ENCODE results near the gene SNX19.
"Not testable (repeated sequence)": the region's sequence is repeated elsewhere in the genome, so short reads cannot be mapped to it uniquely, and the experiment has no call there.

The SNX19 gene, protein sequence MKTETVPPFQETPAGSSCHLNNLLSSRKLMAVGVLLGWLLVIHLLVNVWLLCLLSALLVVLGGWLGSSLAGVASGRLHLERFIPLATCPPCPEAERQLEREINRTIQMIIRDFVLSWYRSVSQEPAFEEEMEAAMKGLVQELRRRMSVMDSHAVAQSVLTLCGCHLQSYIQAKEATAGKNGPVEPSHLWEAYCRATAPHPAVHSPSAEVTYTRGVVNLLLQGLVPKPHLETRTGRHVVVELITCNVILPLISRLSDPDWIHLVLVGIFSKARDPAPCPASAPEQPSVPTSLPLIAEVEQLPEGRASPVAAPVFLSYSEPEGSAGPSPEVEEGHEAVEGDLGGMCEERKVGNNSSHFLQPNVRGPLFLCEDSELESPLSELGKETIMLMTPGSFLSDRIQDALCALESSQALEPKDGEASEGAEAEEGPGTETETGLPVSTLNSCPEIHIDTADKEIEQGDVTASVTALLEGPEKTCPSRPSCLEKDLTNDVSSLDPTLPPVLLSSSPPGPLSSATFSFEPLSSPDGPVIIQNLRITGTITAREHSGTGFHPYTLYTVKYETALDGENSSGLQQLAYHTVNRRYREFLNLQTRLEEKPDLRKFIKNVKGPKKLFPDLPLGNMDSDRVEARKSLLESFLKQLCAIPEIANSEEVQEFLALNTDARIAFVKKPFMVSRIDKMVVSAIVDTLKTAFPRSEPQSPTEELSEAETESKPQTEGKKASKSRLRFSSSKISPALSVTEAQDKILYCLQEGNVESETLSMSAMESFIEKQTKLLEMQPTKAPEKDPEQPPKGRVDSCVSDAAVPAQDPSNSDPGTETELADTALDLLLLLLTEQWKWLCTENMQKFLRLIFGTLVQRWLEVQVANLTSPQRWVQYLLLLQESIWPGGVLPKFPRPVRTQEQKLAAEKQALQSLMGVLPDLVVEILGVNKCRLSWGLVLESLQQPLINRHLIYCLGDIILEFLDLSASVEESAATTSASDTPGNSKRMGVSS

GRCh38 chr11:130916238-130916855, at the start of gene SNX19:
TSS of gene SNX19 (minus strand) at chr11:130916479. CDS start at chr11:130915939, 540 bp downstream.
- DNase-seq: peak; percentile 94

DNA sequence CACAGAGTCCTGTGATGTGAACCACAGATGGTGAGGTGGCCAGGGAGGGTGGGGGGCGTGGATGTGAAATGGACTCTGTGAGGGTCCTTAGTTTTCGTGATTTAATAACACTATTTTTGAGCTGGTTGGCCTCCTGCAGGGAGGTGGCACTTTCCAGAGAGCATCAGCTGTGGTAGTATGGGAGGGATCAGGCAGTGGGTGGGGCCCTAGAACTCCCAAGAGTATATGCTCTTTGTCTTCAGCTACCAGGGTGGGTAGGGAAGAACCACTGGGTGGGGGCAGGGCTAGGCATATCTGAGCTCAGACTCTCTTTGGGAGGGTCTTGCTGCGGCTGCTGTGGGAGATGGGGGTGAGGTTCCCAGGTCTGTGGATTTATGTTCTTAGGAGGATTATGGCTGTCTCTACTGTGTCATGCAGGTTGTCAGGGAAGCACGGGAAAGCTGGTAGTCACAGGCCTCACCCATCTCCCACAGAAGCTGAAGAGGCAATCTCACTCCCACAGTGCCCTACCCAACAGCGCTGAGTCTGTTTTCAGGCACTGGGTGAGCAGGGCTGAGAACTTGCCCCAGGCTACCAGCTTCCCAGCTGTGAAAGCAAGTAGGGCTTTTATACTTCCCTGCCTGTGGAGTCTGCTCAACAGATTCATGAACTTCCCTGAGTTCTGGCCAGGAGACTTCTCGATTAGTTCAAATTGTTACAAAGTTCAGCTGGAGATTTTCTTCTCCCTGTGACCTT, 47.9 kb upstream of the SNX19 start:
- no peak for DNase-seq

DNA sequence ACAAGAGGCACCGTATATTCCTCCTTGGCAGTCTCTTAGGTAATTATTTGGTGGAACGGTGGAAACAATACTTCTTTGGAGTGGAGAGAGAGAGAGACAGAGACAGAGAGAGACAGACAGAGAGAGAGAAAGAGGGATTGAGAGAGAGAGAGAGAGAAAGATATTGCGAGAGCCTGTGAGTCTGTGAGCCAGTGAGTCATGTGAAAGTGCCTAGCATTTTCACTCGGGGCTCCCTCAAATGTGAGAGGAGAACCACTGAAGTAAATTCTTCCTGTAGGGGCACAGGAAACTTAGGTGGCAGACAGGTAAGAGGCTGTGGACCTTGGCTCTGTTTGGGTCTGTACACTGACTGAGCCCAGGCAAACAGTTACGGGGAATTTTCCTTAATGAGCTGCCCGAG, 31.6 kb upstream of the SNX19 start:
- DNase-seq: no peak

- DNase-seq: no peak
Observed at GRCh38 chr11:130947481-130947880, 31.2 kb upstream of the SNX19 start.

- DNase-seq: no peak
Observed at GRCh38 chr11:130947058-130947457, 30.8 kb upstream of the SNX19 start.

GRCh38 chr11:130945896-130946295, 29.6 kb upstream of the SNX19 start:
- no peak for DNase-seq

DNA sequence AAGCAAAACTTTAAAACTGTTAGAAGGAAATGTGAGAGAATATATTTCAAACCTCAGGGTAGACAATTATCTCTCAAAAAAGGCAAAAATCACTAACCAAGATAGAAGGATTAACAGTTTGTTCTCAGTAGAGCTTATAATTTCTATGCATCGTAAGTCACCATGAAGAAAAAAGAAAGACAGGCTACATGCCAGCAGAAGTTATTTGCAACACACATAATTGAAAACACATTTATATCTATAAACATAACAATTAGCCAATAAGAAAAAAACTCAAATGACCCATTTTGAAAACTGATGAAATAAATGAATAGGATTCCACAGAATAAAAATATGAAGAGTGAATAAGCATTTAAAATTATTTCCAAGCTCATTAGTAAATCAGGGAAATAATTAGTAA, 24.4 kb upstream of the SNX19 start:
- no peak for DNase-seq

GRCh38 chr11:130937051-130937450, 20.8 kb upstream of the SNX19 start:
- DNase-seq: no peak

- no peak for DNase-seq
Observed at GRCh38 chr11:130932086-130932712, 15.9 kb upstream of the SNX19 start.

GRCh38 chr11:130924750-130925149, 8.5 kb upstream of the SNX19 start:
- DNase-seq: no peak

- not testable (repeated sequence) for DNase-seq
Observed at GRCh38 chr11:130920612-130921011, 4.3 kb upstream of the SNX19 start.

GRCh38 chr11:130918081-130918480, 1.8 kb upstream of the SNX19 start:
- DNase-seq: no peak

GRCh38 chr11:130916910-130917309, 631 bp upstream of the SNX19 start:
- no peak for DNase-seq

- no peak for DNase-seq
Observed at GRCh38 chr11:130915603-130916237, 559 bp downstream of the SNX19 start.

- DNase-seq: no peak
Observed at GRCh38 chr11:130913268-130913667, 3.0 kb downstream of the SNX19 start.

GRCh38 chr11:130912552-130912951, 3.7 kb downstream of the SNX19 start:
- DNase-seq: no peak

DNA sequence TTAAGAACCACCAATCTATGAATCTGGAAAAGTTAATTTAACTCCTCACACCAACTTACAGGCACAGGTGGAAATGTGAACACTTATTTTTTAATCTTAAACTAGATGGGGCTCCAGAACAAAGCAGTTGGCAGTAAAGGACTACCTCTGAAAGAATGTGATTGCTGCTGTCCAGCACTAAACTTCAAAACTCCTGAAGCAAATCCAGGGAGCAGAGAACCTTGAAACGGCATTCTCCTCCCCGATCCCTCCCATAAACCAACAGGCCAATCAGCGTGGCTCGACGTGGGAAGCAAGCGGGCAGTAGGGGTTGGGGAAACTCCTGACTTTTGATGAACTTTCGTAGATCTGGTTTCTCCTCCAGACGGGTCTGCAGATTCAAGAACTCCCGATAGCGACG, 5.0 kb downstream of the SNX19 start:
- DNase-seq: no peak

GRCh38 chr11:130909650-130910049, 6.6 kb downstream of the SNX19 start:
- DNase-seq: no peak

DNA sequence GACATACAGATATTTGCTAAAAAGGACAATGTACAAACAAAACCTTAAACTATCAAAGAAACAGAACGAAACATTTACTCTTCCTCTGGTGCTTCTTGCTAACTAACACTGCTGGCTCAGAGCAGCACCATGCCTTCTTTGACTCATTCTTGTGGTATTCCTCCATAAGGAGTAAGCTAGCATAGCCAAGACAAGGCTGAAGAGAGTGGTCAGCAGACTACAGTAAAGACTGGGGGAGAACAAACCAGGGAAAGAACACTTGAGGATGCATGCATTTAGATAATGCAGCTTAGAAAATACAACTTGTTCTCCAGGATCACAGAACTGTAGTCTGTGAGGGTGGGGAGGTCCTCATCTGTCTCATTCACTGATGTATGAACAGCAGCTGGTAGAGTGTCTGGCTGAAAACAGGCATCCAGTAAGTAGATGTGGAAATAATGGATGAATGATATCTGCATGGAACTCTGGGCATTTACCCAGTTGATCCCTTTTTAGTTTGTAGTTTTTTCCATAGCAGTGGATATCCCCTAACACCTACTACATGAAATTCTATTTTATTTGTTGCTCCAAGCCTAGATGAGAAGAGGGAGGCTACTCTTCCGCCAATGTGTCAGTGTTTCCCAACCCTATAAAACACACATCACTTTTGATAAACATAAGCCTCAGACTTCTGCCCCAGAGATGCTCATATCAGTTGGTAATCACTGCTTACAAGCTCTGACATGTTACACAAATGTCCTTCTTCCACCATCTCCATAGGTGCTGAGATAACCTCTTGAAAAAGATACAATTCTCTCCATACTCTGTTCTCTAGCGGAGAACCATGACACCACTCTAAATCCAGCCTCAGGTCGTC, 7.3 kb downstream of the SNX19 start:
- no peak for DNase-seq

DNA sequence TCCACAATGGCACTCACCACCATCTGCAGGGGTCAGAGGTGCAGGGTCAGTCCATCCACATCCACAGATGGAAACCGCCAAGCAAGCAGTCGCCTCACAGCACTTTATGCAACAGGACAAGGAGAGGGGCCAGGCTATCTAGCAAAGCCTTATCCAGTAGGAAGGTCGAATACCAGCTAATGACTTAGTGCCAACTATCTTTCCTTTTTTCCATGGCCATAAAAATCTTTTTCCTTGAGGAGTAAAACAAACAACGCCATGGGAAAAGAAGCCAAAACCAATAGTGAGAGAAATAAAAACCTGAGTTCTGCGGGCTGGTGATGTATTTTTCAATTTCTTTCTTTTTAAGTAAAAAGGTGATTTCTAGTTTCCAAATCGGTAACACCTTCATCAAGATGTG, 8.2 kb downstream of the SNX19 start:
- DNase-seq: no peak

- no peak for DNase-seq
Observed at GRCh38 chr11:130907229-130907628, 9.1 kb downstream of the SNX19 start.
